HUES6 (cell line): ENCODE results near the gene SLC34A2.
"Not testable (repeated sequence)": the region's sequence is repeated elsewhere in the genome, so short reads cannot be mapped to it uniquely, and the experiment has no call there.

Experiments used
- H3K27ac ChIP-seq: 2 replicates; pipeline ENCODE4 v1.7.0; 2013; ENCODE audit warnings: low read depth, mild to moderate bottlenecking, low read length, inconsistent platforms
- H3K27me3 ChIP-seq: 2 replicates; pipeline ENCODE4 v1.6.1; 2013; ENCODE audit warnings: low read length; ENCODE audit not compliant: control insufficient read depth, insufficient read depth
- H3K36me3 ChIP-seq: 2 replicates; pipeline ENCODE4 v1.6.1; 2013; ENCODE audit warnings: low read length; ENCODE audit not compliant: control insufficient read depth, insufficient read depth
- H3K4me1 ChIP-seq: 2 replicates; pipeline ENCODE4 v1.6.1; 2013; ENCODE audit warnings: low read length; ENCODE audit not compliant: control insufficient read depth, insufficient read depth
- H3K4me3 ChIP-seq: 2 replicates; pipeline ENCODE4 v1.5.1; 2013; ENCODE audit warnings: low read depth, low read length
- H3K9ac ChIP-seq: one replicate; pipeline ENCODE4 v1.6.1; 2013; ENCODE audit warnings: mild to moderate bottlenecking, low read length
- H3K9me3 ChIP-seq: 2 replicates; pipeline ENCODE4 v1.6.1; 2013; ENCODE audit warnings: low read depth, low read length; ENCODE audit not compliant: control insufficient read depth, insufficient read depth

The SLC34A2 gene

GRCh38 chr4:25635501-25635900, 20.1 kb upstream of the SLC34A2 start:
- Histone ChIP-seq H3K27ac (no peak overlapping the region), H3K4me1 (no peaks in the 10 kb centered on the region), H3K36me3 (no peaks in the 10 kb centered on the region), H3K27me3 (no peaks in the 10 kb centered on the region), H3K4me3 (no peak overlapping the region), H3K9ac (no peak overlapping the region), H3K9me3 (no peaks in the 10 kb centered on the region)

GRCh38 chr4:25637581-25638220, 17.9 kb upstream of the SLC34A2 start:
- no peaks in the 10 kb centered on the region for H3K4me1 ChIP-seq
- H3K9ac ChIP-seq = no peak overlapping the region
- H3K27me3 ChIP-seq = no peaks in the 10 kb centered on the region
- no peaks in the 10 kb centered on the region for H3K36me3 ChIP-seq
- no peaks in the 10 kb centered on the region for H3K9me3 ChIP-seq
- no peak overlapping the region for H3K4me3 ChIP-seq
- H3K27ac ChIP-seq = no peak overlapping the region

GRCh38 chr4:25638221-25638601, 17.4 kb upstream of the SLC34A2 start:
- no peaks in the 10 kb centered on the region for H3K36me3 ChIP-seq
- no peak overlapping the region for H3K4me3 ChIP-seq
- H3K9ac ChIP-seq = no peak overlapping the region
- H3K9me3 ChIP-seq = no peaks in the 10 kb centered on the region
- no peaks in the 10 kb centered on the region for H3K27me3 ChIP-seq
- H3K27ac ChIP-seq = no peak overlapping the region
- H3K4me1 ChIP-seq = no peaks in the 10 kb centered on the region

- no peaks in the 10 kb centered on the region for H3K9me3 ChIP-seq
- no peaks in the 10 kb centered on the region for H3K27me3 ChIP-seq
- H3K27ac ChIP-seq = no peak overlapping the region
- H3K4me3 ChIP-seq = no peak overlapping the region
- no peak overlapping the region for H3K9ac ChIP-seq
- H3K4me1 ChIP-seq = no peaks in the 10 kb centered on the region
- H3K36me3 ChIP-seq = no peaks in the 10 kb centered on the region
Observed at GRCh38 chr4:25638806-25639205, 16.8 kb upstream of the SLC34A2 start.

- Histone ChIP-seq H3K36me3 (no peaks in the 10 kb centered on the region), H3K4me3 (no peak overlapping the region), H3K27me3 (peaks cover 21% of the 10 kb centered on the region), H3K9ac (no peak overlapping the region), H3K9me3 (no peaks in the 10 kb centered on the region), H3K4me1 (peaks cover 18% of the 10 kb centered on the region), H3K27ac (no peak overlapping the region)
Observed at GRCh38 chr4:25650311-25650710, 5.3 kb upstream of the SLC34A2 start.

- Histone ChIP-seq H3K9me3 (no peaks in the 10 kb centered on the region), H3K9ac (no peak overlapping the region)
Observed at GRCh38 chr4:25651682-25652081, 4.0 kb upstream of the SLC34A2 start.

GRCh38 chr4:25654031-25654970, 1.4 kb upstream of the SLC34A2 start:
- Histone ChIP-seq H3K9me3 (no peaks in the 10 kb centered on the region), H3K4me3 (peak overlapping the region; percentile 51), H3K27me3 (peaks cover 51% of the 10 kb centered on the region), H3K9ac (no peak overlapping the region), H3K27ac (no peak overlapping the region), H3K36me3 (no peaks in the 10 kb centered on the region), H3K4me1 (peaks cover 30% of the 10 kb centered on the region)

More at GRCh38 chr4:25651682-25652081, 4.0 kb upstream of the SLC34A2 start:
- Histone ChIP-seq H3K4me3 (no peak overlapping the region), H3K4me1 (peaks cover 28% of the 10 kb centered on the region), H3K27me3 (peaks cover 35% of the 10 kb centered on the region), H3K36me3 (no peaks in the 10 kb centered on the region), H3K27ac (no peak overlapping the region)

- peaks cover 51% of the 10 kb centered on the region for H3K27me3 ChIP-seq
- H3K4me1 ChIP-seq = peaks cover 30% of the 10 kb centered on the region
- no peak overlapping the region for H3K27ac ChIP-seq
- peak overlapping the region; percentile 51 for H3K4me3 ChIP-seq
- peak overlapping the region; percentile 48 for H3K9ac ChIP-seq
- no peaks in the 10 kb centered on the region for H3K36me3 ChIP-seq
- H3K9me3 ChIP-seq = no peaks in the 10 kb centered on the region
Observed at GRCh38 chr4:25656031-25656430, 380 bp downstream of the SLC34A2 start.

GRCh38 chr4:25658357-25658771, 2.7 kb downstream of the SLC34A2 start:
- Histone ChIP-seq H3K4me3 (no peak overlapping the region), H3K27ac (no peak overlapping the region), H3K36me3 (no peaks in the 10 kb centered on the region), H3K9me3 (no peaks in the 10 kb centered on the region), H3K4me1 (peaks cover 24% of the 10 kb centered on the region), H3K9ac (no peak overlapping the region), H3K27me3 (peaks cover 50% of the 10 kb centered on the region)

GRCh38 chr4:25658777-25659176, 3.1 kb downstream of the SLC34A2 start:
- Histone ChIP-seq H3K9ac (no peak overlapping the region), H3K4me1 (peaks cover 27% of the 10 kb centered on the region), H3K27me3 (peaks cover 46% of the 10 kb centered on the region), H3K9me3 (no peaks in the 10 kb centered on the region), H3K36me3 (no peaks in the 10 kb centered on the region), H3K27ac (no peak overlapping the region), H3K4me3 (no peak overlapping the region)

GRCh38 chr4:25661441-25661840, 5.8 kb downstream of the SLC34A2 start:
- not testable (repeated sequence) for H3K27ac ChIP-seq, H3K36me3 ChIP-seq, H3K9me3 ChIP-seq, H3K9ac ChIP-seq, H3K4me3 ChIP-seq
- Histone ChIP-seq H3K27me3 (peaks cover 19% of the 10 kb centered on the region), H3K4me1 (peaks cover 17% of the 10 kb centered on the region)
